ENCODE results near the gene MAP4K4.

- TF ChIP-seq, protein P1, sequence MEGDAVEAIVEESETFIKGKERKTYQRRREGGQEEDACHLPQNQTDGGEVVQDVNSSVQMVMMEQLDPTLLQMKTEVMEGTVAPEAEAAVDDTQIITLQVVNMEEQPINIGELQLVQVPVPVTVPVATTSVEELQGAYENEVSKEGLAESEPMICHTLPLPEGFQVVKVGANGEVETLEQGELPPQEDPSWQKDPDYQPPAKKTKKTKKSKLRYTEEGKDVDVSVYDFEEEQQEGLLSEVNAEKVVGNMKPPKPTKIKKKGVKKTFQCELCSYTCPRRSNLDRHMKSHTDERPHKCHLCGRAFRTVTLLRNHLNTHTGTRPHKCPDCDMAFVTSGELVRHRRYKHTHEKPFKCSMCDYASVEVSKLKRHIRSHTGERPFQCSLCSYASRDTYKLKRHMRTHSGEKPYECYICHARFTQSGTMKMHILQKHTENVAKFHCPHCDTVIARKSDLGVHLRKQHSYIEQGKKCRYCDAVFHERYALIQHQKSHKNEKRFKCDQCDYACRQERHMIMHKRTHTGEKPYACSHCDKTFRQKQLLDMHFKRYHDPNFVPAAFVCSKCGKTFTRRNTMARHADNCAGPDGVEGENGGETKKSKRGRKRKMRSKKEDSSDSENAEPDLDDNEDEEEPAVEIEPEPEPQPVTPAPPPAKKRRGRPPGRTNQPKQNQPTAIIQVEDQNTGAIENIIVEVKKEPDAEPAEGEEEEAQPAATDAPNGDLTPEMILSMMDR (conservative IDR thresholded peaks at IDR 0.05) = no peak
- no peak for TF ChIP-seq ZFX (IDR thresholded peaks at IDR 0.05)
Observed at GRCh38 chr2:101828257-101828656, 130.8 kb downstream of the MAP4K4 start.

Measured in C4-2B (cell line).